SKM-1 treated with dmso at 0.1 percent for 144 hours (cell line): ENCODE results near the gene SKOR1.

ENCODE experiments used
- DNase-seq: peaks from one replicate; lab custom pipeline; 2025; ENCODE audit not compliant: unreplicated experiment; lab: John Stamatoyannopoulos, UW

Gene SKOR1

DNA sequence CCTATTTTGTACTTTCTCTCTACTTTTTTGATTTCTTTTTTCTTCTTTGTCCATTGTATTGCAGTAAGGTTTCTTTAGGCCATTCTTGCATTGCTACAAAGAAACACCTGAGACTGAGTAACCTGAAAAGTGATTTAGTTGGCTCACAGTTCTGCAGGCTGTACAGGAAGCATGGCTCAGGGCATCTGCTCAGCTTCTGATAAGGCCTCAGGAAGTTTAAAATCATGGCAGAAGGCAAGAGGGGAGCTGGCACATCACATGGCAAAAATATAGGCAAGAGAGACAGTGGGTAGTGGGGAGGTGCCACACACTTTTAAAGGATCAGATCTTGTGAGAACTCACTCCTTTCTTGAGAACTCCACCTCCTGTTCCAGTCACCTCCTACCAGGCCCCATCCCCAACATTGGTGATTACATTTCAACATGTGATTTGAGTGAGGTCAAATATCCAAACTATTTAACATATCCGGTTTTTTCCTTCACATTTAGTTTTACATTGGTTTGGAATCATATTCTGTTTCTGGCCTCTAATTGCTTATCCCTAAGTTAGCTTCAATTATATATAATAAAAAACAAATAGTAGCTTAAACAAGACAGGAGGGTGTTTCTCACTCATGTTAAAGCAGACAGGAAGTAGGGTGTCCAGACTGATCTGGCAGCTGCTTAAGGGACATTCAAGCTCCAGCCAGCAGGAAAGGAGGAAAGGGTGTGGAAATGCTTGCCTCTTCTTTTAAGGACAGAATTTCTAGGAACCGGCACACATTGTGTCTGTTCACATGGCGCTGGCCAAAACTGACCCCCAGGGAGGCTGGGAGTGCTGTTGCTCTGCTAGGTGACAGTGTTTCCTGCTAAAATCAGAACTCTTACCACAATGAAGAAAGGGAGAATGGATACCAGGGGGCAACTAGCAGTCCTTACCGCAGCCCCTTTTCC, 28.8 kb upstream of the SKOR1 start:
- no peak for DNase-seq

DNA sequence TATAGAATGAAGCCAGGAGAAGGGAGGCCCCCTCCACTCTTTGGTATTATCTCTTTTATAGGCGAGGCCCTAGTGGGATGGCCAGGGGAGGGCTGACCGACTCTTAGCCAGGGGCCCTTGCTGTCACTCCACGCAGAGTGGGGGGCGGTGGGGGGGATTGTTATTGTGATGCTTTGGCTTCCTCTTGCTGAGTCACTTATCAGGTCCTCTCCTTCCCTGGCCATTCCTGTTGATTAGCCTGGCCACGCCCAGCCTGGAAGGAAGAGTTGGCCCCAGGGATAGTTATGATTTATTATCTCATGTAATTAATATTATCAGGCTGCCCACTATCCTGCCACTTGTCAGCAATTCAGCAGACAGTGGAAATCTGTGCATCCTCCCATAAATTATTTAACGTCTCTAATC, 25.5 kb upstream of the SKOR1 start:
- no peak for DNase-seq

DNA sequence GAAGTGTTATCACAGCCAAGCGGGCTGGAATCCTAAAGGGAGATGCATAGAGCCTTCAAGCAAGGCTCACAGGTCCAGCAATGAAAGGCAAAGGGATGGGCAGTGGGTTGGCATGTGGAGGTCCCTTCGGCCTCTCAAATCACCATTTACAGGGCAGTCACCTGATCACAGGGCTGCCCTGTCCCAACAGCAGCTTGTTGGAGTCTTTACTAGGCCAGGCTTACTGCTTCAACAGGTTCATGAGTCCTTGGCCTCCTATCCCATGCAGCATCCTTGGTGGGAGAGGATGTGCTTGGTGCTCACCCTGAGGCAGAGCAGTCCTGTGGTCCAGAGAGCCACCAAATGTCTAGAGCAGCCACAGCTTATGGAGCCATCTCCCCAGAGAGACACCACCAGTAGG, 24.2 kb upstream of the SKOR1 start:
- no peak for DNase-seq

DNA sequence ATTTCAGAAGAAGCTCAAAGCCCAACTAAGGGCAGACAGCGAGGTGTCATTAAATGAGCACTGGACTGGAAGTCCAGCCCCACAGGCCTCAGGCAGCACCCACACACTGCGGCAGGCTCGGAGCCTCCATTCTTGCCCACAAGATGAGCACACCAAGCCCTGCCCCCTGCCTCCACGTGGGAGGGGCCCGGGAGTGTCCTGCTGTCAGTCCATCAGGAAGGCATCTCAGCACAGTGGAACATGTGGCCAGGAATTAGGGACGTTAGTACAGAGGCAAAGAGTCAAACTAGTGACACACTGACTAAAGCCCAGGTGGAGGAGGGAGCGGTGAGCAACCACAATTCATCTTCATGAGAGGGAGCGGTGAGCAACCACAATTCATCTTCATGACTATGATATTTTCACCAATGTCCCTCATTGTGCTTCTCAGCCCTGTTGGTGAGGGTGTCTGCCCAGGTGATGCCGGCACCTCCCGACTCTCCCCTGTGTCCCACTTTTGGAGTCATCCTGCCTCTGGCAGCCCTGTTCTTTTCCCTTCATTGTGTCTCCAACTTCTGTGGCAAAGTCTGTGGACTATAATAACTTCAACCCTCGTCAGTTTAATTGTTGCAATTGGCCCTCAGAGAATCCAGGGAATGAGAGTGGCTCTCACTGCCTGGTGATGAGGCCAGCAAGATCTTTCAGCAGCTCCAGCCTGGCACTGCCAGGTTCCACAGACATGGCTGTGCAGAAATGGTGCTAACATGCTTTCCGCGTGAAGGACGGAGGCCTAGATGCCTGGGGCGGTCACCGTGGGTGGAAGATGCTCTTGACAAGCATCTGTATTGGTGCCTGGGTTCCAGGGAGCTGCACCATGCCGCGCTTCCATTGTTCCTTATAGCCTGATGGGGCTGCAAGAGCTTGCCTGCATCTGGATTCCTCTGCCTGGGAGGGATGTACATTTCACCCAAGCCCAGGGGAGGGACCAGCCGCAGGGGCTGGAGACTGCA, 23.1 kb upstream of the SKOR1 start:
- no peak for DNase-seq

DNA sequence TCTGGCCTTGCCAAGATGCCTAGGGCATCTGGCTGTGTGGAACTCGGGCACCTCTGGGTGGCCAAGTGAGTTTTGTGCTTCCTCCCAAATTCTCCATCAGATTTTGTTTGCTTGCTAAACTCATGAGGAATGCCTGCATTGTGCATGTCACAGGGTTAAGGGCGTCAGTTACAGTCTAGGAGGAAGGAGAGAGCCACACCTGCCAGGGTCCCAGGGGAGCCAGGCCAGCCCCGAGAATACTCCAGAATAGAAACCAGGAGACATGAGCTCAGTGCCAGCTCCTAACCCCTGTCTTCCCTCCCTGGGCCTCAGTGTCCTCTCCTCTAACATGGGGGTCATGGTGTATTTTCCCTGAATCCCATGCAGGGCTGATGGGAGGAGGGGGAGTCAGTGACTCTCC, 22.0 kb upstream of the SKOR1 start:
- no peak for DNase-seq

DNA sequence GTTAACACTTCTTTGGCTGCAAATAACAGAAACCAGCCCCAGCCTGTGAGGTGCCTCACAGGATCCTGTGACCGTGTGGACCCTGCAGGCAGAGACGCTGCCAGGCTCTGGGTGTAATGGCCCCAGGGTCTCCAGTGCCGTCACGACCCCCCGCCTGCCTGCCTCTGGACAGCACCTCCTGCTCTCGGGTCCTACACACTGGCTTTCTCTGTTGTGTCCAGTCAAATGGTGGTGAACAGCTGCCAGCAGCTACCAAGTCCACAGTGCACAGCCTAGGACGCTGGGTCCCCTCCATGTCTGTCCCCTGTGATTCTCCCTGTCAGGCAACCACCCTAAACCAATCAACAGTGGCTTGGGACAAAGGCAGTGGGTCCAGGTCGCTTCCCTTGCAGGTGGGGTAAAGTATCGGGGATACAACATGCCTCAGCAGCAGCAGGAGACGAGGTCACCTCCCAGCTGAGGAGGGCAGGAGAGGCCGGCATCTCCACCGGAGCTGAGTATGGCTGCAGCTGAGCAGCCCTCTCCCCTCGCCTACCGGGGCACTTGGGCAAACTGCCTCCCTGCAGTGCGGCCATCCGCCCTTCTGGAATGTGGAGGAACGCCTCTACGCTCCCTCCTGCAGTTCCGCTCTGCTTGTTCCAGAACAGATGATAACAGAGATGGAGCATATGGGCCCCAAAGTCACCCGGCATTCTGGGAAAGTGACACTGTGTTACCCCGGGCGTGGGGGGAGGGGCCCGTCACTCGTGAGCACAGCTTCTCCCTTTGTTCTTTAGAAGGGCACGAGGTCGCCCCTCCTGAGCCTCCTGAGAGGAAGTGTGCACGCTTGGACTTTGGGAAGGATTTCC, 21.1 kb upstream of the SKOR1 start:
- no peak for DNase-seq

DNA sequence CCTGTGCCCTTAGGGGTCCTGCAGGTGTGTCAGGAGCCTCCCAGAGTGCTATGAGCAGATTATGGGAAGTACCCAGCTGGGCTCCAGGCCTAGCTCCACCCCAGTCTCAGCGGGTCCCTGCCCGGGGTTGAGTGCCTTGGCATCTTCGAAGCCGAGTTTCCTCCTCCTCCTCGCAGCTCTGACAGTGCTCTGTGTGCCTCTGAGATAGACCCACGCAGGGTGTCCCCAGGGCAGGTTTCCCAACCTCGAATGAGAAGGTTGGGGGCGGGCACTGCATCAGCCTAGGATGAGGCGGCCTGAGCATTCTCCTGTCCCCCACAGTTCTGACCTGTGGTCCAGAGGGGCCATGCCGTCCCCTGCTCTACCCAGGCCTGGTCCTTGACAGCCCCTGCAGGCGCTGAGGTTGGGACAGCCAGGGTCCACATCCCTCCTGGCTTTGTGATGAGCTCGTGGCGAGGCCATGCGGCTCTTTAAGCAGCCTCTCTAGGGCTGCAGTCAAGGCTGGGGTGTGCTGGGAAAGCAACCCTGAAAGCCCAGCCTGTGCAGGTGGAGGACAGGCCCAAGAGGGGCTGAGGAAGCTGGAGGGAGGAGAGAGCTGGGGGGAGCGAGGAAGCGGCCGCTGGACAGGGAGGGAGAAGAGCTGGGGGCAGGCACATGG, 20.2 kb upstream of the SKOR1 start:
- DNase-seq = no peak

DNA sequence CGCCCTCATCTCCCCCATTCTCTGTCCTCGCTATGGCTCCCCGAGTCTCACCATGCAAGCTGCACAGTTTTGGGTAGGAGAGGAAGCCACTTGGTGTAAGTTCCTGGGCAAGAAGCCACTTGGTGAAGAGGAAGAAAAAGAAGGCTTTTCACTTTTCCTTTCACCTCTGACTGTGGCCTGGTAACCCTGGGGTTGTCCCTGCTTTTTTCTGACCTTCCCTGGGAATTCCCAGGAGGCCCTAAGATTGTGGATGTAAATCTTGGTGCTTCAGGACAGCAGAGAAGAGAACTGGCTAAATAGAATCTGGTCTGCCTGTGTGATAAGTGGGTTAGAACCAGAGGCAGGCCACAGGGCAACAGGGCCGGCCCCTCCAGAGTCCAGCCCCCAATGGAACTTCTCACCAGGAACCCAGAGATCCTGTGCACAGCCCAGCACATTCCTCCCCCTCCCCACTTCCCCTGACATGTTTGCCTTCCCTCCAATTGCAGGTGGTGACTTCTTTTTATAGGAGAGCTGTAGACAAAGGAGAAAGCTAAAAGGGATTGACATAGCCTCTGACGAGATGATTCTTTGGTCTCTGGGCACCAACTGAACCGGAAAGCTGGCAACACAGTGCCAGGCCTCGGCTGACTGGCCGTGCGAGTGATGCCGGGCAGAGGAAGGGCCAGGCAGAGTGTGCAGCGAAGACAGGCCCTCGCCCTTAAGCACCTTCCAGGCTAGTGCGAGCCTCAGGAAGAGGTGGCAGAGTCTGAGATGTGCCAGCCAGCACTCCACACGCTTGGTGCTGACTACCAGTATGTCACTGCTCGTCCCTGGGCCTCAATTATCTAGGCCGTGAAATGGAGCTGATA, 19.4 kb upstream of the SKOR1 start:
- no peak for DNase-seq

DNA sequence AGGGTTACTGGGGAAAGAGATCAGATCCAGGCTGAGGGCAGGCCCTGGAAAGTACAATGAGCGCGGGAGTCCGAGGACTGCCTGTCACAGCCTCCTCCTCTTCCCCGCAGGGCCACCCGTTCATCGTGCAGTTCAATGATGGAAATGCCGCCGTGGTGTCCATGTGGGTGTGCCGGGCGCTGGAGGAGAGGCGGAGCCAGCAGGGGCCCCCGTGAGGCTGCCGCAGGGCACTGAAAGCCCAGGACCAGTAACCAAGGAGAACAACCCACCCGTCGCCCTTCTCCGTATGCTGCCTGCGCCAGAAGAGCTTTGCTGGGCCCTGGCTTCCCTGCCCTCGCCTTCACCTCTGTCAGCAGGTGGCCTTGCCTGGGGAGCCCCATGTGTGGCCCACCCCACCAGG, 18.8 kb upstream of the SKOR1 start:
- DNase-seq = no peak

DNA sequence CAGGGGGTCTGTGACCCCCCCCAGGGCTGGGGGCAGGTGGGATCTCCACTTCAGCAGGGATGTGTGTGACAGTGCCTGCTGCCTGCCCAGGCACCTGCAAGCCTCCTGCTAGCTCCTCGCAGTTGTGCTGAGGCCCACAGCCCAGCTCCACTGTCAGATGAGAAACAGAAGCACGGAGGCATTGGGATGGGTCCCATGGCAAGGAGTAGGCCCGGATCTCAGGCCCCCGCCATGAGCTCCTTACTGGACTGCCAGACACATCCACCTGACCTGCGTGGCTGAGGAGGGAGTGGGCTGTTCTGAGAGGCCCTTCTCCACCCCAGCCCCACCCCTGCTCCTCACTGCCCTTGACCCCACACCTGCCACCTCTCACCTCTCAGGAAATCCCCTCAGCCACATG, 18.2 kb upstream of the SKOR1 start:
- DNase-seq = no peak

DNA sequence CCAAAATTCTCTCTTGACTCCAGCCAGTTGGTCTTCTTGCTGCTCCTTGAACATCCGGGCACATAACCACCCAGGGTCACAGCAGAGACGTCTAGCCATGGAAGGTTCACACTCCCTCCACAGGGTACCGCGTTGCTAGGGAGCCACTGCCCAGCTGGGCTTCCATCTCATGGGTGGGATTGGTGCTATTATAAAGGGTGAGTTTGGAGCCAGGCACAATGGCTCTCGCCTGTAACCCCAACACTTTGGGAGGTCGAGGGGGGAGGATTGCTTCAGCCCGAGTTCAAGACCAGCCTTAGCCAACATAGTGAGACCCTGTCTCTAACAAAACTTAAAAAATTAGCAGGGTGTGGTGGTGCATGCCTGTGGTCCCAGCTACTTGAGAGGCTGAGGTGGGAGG, 17.5 kb upstream of the SKOR1 start:
- no peak for DNase-seq

DNA sequence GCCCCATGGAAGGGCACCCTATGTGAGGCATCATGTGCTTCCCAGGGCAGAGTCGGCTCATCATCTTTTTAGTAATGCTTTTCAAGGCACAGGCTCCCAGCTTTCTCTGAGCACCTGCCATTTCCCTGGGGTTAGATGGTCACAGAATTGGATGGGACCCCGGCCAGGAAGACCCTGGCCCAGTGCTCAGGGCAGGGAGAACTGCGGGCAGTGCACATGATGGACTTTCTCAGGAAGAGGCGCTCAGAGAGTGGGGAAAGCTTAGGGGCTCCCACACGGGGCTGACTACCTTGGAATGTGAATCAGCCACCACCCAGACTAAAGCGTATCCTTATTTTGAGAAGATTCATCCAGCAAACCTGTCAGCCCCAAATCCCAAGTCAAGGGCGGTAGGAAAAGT, 16.5 kb upstream of the SKOR1 start:
- no peak for DNase-seq

DNA sequence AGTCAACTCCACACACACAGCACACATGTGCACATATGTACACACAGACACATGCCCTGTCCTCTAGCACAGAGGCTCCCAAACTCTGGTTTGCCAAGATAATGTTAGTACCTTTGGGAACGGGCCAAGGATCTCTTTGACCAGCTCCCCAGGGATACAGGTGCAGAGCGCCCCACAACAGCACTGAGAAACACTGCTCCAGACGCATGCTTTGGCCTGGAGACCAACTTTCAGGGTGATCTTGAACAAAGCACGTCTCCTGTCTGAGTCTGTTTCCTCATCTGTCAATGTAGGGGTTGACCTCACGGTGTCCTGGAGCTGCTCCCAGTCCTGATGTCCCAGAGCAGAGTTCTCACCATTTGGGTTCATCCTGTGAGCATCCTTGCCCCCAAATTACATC, 15.9 kb upstream of the SKOR1 start:
- no peak for DNase-seq

DNA sequence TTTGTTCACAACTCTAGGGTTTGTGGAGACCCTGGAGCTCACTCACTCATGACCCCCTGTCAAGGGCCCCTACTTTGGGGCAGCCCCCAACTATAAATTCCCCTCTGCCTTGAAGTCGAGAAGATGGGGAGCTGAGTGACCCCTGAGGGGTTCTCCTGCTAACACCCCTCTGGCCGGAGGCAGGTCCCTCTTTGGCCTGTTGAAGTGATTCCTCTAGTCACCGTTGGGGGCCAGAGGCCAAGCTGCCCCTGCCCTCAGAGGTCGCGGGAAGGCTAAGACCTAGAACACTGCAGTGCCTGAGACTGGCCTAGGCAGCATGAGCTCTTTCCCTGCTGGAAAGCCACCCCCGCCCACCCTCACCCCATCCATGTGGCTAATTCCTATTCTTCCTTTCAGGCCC, 15.4 kb upstream of the SKOR1 start:
- DNase-seq = no peak

DNA sequence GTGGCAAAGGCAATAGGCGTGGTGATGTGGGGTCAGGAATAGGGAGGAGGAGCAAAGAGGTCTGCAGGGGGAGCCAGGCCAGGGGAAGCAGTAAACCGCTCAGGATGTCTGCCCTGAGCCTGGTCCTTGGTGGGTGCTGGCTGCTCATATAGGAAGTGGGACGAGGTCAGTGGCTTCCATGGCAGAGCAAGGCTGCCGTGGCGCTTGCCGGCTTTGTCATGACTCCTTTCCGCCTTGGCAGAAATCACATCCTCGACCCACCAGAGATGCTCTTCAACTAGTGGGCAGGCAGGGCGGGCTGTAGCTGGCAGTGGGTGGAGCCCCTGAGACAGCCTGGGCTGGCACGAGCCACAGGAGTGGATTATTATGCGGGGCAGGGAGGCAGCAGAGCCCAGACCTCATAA, 13.1 kb upstream of the SKOR1 start:
- no peak for DNase-seq

DNA sequence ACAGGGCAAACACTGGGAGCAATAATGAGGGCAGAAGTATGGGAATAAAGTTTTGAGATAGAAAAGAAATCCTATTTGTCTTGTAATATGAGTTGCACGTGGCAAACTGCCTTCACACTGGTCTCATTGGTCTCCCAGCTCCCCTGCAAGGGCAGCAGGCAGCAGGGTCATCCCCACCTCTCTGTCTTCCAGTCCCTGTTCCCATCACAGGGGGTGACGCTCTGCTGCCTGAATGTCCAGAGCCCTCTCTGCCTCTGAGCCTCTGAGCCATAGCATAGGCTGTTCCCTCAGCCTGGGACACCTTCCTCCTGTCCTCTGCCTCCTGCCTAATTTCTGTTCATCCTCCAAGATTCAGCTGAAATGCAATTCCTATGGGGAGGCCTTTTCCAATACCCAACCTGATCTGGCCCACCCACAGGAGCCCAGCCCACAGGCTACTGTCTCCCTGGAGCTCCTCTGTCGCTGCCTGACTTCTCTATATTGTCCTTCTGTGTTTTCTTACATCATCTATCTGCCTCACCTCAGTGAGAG, 12.1 kb upstream of the SKOR1 start:
- no peak for DNase-seq

DNA sequence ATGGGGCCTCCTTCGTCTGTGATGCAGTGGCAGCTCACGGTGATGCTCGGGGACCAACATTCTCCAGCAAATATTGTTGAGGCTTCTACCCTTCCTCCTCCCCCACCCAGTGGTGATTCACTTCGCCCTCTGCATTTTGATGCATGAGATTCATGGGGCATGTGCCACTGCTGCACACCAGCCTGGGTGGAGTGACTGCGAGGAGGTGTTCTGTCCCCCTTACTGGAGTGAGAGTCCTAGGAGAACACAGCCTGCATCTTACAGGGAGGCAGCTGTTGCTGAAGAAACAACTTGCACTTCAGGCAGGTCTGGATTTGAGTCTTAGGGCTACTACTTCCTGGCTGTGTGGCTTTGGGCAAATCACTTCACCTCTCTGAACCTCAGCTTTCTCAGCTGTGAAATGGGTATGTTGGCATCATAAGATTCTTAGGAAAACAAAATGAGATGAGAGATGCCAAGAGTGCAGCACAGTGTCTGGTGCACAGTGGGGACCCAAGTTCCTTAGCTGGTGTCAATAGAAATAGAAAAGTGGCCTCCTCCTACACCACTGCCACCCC, 10.2 kb upstream of the SKOR1 start:
- no peak for DNase-seq

DNA sequence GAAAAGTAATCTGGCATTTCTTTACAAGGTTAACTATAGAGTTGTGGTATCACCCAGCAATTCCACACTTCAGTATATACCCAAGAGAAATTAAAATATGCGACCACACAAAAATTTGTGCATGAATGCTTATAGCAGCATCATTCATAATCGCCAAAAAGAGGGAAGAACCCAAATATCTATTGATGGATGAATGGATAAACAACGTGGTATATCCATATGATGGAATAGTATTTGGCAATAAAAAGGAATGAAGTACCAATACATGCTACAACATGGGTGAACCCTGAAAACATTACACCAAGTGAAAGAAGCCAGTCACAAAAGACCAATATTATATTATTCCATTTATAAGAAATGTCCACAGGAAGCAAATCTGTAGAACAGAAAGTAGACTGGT, 8.6 kb upstream of the SKOR1 start:
- no peak for DNase-seq

DNA sequence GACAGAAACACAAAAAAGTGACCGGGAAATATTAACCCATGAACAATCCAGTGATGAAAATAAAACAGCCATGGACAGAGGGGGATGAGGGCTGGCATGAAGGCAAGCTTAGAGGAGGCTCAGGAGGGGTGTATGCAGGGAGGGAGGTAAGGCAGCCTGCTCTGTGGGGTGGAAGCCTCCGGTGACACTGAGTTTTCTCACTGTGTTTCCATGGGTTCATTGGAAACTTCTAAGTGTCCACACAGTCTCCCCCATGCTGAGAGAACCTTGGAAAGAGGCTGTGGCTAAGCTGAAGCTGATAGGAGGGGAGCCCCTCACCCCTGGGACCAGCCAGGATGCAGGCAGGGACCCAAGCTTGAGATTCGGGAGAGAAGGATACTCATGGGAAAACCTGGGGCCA, 6.8 kb upstream of the SKOR1 start:
- no peak for DNase-seq
